ENCODE results near the gene MDK. TPM values are rescaled to one million over a fixed set of nuclear protein-coding genes. Genes with fewer than 3 reads are reported as not detected.

MDK gene
- total RNA-seq, 1 experiment from 2014 or later: 399 TPM

DNA sequence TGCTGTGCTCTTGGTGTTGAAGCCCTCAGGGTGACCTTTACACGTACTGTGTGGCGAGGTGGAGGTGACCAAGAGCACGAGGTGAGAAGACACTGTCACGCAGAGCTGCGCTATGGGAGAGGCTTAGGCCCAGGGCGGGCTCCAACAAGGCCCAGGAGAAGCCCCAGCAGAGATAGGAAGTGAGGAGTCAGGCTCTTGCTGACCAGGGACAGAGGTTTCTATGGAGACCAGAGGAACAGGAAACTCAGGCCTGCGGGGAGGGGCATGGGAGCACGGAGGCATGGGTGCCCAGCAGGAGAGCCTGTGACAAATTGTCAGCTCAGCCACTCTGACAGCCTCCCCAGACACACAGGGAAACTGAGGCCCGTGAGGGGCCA is 18.4 kb upstream of the MDK start:
- H3K36me3 ChIP-seq (ENCODE audit: low read depth): no peaks in the 10 kb centered on the region
- H3K27me3 ChIP-seq (ENCODE audit: insufficient read depth, low read depth): no peaks in the 10 kb centered on the region
- no peaks in the 10 kb centered on the region for H3K9me2 ChIP-seq (ENCODE audit: insufficient read depth)
- H3K4me1 ChIP-seq (replicated peaks; ENCODE audit: insufficient read depth): peaks cover 22% of the 10 kb centered on the region
- POLR2A ChIA-PET (ENCODE audit: unreplicated experiment): interaction anchor here (0.6 kb wide), 1 partner anchor 130 kb away, joined by 3 read pairs; no protein-coding TSS in a partner anchor
- H3K9me3 ChIP-seq (ENCODE audit: insufficient read depth, low read depth): no peaks in the 10 kb centered on the region
- H4K20me1 ChIP-seq (ENCODE audit: insufficient read depth): peaks cover 11% of the 10 kb centered on the region; the same call in 1 of the 2 replicates
- H3K4me2 ChIP-seq: peak overlapping the region; percentile 90
- no peak overlapping the region for H2AFZ ChIP-seq
- H3K27ac ChIP-seq: peak overlapping the region; percentile 47
- peaks cover 12% of the 10 kb centered on the region; the same call in 1 of the 2 replicates for H3F3A ChIP-seq (ENCODE audit: insufficient read depth, low read depth)
- peak; percentile 86 to 89 for DNase-seq
- peak overlapping the region; percentile 50; the same call in 1 of the 2 replicates for H3K4me3 ChIP-seq
- no peak for TF ChIP-seq EZH2 (IDR thresholded peaks at IDR 0.05; ENCODE audit: low read depth)
- TF ChIP-seq, protein P1, sequence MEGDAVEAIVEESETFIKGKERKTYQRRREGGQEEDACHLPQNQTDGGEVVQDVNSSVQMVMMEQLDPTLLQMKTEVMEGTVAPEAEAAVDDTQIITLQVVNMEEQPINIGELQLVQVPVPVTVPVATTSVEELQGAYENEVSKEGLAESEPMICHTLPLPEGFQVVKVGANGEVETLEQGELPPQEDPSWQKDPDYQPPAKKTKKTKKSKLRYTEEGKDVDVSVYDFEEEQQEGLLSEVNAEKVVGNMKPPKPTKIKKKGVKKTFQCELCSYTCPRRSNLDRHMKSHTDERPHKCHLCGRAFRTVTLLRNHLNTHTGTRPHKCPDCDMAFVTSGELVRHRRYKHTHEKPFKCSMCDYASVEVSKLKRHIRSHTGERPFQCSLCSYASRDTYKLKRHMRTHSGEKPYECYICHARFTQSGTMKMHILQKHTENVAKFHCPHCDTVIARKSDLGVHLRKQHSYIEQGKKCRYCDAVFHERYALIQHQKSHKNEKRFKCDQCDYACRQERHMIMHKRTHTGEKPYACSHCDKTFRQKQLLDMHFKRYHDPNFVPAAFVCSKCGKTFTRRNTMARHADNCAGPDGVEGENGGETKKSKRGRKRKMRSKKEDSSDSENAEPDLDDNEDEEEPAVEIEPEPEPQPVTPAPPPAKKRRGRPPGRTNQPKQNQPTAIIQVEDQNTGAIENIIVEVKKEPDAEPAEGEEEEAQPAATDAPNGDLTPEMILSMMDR (conservative IDR thresholded peaks at IDR 0.05): no peak
- intact Hi-C loops (cut with micrococcal nuclease; ENCODE audit: unreplicated experiment): loop anchor here (2.0 to 5.0 kb wide), 2 partner anchors 120 to 254 kb away; partner anchors contain the start of genes ATG13 and HARBI1
- peaks cover 13% of the 10 kb centered on the region for H3K79me2 ChIP-seq (ENCODE audit: low read depth)
- no TSS peak for BruUV-seq (replicated peaks)
- CTCF ChIA-PET: interaction anchor here (1.3 kb wide), 1 partner anchor 119 kb away, joined by 3 read pairs; no protein-coding TSS in a partner anchor

DNA sequence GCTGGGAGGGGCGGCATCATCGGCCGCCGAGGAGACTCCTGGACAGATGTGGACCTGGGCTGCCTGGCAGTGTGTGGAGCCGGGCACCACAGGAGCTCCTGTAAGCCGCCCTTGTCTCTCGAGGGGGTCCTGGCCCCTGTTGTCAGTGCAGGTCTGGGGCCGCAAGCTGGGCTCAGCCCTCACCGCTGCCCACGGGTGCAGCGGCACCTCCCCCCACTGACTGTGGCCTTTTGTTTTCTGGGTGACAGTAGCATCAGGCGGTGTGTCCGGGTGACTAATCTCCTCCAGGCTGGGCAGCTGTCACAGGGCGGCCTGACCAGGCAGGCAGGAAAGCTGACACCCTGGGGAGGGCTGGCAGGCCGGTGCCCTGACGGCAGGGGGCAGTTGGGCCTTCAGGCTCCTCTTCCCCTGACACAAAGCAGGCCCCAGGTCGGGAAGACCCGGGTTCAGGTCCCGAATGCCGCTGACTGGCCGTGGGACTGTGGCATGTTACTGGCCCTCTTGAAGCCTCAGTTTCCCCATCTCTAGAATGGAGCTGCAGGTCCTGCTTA is 17.9 kb upstream of the MDK start:
- intact Hi-C loops (cut with micrococcal nuclease; ENCODE audit: unreplicated experiment): loop anchor here (2.0 to 5.0 kb wide), 2 partner anchors 121 to 254 kb away; partner anchors contain the start of genes ATG13 and HARBI1
- no TSS peak for BruUV-seq (replicated peaks)

DNA sequence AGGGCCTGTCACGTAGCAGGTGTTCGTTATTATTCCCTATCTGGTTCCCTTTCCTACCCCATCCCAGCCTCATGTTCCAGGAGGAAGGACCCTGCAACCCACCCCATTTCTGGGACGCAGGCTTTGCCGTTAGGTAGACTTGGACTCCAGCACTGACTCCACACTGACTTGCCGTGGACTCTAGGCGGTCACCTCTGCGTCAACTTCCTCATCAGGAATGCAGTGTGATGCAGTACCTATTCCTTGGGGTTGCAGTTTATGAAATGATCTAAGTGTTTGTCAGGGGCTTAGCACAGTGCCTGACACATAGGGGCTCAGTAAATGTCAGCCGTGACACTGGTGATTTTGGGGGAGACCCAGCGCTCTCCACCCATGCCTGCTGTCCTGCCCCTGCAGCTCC is 17.4 kb upstream of the MDK start:
- Histone ChIP-seq H3K36me3 (ENCODE audit: low read depth) (no peaks in the 10 kb centered on the region), H4K20me1 (ENCODE audit: insufficient read depth) (peaks cover 11% of the 10 kb centered on the region; the same call in 1 of the 2 replicates), H3K4me1 (replicated peaks; ENCODE audit: insufficient read depth) (peaks cover 22% of the 10 kb centered on the region), H3K27ac (no peak overlapping the region), H2AFZ (no peak overlapping the region), H3K9me3 (ENCODE audit: insufficient read depth, low read depth) (no peaks in the 10 kb centered on the region), H3K79me2 (ENCODE audit: low read depth) (peaks cover 13% of the 10 kb centered on the region), H3K27me3 (ENCODE audit: insufficient read depth, low read depth) (no peaks in the 10 kb centered on the region), H3F3A (ENCODE audit: insufficient read depth, low read depth) (peaks cover 14% of the 10 kb centered on the region; the same call in 1 of the 2 replicates), H3K4me2 (peak overlapping the region; percentile 90), H3K9me2 (ENCODE audit: insufficient read depth) (no peaks in the 10 kb centered on the region), H3K4me3 (no peak overlapping the region)
- intact Hi-C loops (cut with micrococcal nuclease; ENCODE audit: unreplicated experiment): loop anchor here (5.0 kb wide), 1 partner anchor 253 kb away; the partner anchor contains the start of genes ATG13 and HARBI1
- CTCF ChIA-PET: interaction anchor here (1.3 kb wide), 1 partner anchor 120 kb away, joined by 3 read pairs; no protein-coding TSS in a partner anchor
- POLR2A ChIA-PET (ENCODE audit: unreplicated experiment): no interaction called here
- TF ChIP-seq, protein P1 (conservative IDR thresholded peaks at IDR 0.05): peak; percentile 57; the same call in 1 of the 2 replicates
- TF ChIP-seq EZH2 (IDR thresholded peaks at IDR 0.05; ENCODE audit: low read depth): no peak
- BruUV-seq (replicated peaks): no TSS peak
- DNase-seq: no peak

More for the DNA sequence above, 17.9 kb upstream of the MDK start:
- no peaks in the 10 kb centered on the region for H3K9me2 ChIP-seq (ENCODE audit: insufficient read depth)
- peaks cover 13% of the 10 kb centered on the region for H3K79me2 ChIP-seq (ENCODE audit: low read depth)
- no peaks in the 10 kb centered on the region for H3K9me3 ChIP-seq (ENCODE audit: insufficient read depth, low read depth)
- H3F3A ChIP-seq (ENCODE audit: insufficient read depth, low read depth): peaks cover 12% of the 10 kb centered on the region; the same call in 1 of the 2 replicates
- TF ChIP-seq, protein P1 (conservative IDR thresholded peaks at IDR 0.05): peak; percentile 71
- no peak for TF ChIP-seq EZH2 (IDR thresholded peaks at IDR 0.05; ENCODE audit: low read depth)
- peak overlapping the region; percentile 90 for H3K4me2 ChIP-seq
- POLR2A ChIA-PET (ENCODE audit: unreplicated experiment): interaction anchor here (0.6 kb wide), 1 partner anchor 129 kb away, joined by 3 read pairs; no protein-coding TSS in a partner anchor
- DNase-seq: peak; percentile 89 to 93
- H3K27me3 ChIP-seq (ENCODE audit: insufficient read depth, low read depth): no peaks in the 10 kb centered on the region
- H3K4me3 ChIP-seq: peak overlapping the region; percentile 50; the same call in 1 of the 2 replicates
- no peaks in the 10 kb centered on the region for H3K36me3 ChIP-seq (ENCODE audit: low read depth)
- H3K4me1 ChIP-seq (replicated peaks; ENCODE audit: insufficient read depth): peaks cover 22% of the 10 kb centered on the region
- H2AFZ ChIP-seq: no peak overlapping the region
- H4K20me1 ChIP-seq (ENCODE audit: insufficient read depth): peaks cover 11% of the 10 kb centered on the region; the same call in 1 of the 2 replicates
- CTCF ChIA-PET: interaction anchor here (1.3 kb wide), 1 partner anchor 120 kb away, joined by 3 read pairs; no protein-coding TSS in a partner anchor
- peak overlapping the region; percentile 47; the same call in 1 of the 2 replicates for H3K27ac ChIP-seq
